ENCODE data around the gene KLK4.

The KLK4 gene

GRCh38 chr19:50878851-50879250 is 32.3 kb downstream of the KLK4 start:
- DNase-seq = no peak

DNA sequence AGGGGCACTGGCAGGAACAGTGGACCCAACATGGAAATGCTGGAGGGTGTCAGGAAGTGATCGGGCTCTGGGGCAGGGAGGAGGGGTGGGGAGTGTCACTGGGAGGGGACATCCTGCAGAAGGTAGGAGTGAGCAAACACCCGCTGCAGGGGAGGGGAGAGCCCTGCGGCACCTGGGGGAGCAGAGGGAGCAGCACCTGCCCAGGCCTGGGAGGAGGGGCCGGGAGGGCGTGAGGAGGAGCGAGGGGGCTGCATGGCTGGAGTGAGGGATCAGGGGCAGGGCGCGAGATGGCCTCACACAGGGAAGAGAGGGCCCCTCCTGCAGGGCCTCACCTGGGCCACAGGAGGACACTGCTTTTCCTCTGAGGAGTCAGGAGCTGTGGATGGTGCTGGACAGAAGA is 33.9 kb downstream of the KLK4 start:
- DNase-seq = no peak

- no peak for DNase-seq
Observed at GRCh38 chr19:50876456-50876855, 34.7 kb downstream of the KLK4 start.

DNA sequence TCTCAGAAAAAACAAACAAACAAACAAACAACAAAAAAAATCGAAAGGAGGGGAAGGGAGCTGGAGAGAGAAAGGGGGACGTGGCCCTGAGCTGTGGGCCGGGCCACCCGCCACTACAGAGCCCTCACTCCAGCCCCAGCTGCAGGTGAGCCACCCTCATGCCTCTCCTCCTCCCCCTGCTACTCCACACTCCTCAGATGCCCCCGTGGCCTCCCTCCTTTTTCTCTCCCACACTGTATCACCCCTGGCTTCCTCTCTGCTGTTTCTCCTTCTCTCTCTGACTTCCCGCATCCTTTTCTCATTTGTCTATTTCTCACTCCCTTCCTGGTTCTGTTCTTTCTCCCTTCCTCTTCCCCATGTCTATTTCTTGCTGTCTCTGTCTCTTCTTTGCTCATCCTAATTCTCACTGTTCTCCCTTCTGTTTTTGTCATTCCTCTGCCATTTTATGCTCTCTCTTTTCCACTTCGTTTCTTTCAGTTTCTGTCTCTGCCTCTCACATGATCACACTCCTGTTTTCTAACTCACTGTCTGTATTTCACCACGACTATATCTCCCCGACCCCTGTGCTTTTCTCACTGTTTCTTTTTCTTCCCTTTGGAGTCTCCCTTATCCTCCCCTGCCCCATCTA is 35.3 kb downstream of the KLK4 start:
- DNase-seq = no peak

DNA sequence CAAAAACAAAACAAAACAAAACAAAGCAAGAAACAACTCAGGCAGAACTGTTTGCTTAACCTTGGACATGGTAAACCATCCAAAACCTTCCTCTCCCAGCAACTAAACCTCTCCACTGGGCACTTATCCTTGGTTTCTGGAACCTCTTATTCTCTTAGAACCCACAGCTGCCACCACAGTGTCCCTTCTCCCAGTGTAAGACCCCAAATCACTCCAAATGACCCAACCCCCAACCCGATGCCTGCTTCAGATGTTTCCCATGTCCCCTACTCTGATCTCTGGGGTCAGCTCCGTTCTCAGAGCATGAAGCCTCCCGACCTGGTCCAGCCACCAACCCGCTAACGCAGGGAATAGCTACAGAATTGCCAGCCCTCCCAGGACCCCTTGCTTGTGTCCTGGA is 37.0 kb downstream of the KLK4 start:
- no peak for DNase-seq

DNA sequence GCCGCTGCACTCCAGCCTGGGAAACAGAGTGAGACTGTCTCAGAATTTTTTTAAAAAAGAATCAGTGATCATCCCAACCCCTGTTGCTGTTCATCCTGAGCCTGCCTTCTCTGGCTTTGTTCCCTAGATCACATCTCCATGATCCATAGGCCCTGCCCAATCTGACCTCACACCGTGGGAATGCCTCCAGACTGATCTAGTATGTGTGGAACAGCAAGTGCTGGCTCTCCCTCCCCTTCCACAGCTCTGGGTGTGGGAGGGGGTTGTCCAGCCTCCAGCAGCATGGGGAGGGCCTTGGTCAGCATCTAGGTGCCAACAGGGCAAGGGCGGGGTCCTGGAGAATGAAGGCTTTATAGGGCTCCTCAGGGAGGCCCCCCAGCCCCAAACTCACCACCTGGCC is 38.1 kb downstream of the KLK4 start, which contains the start of gene KLK2:
TSS of gene KLK2 (plus strand) at position 384 of the 400 bp plus-strand sequence. CDS start 35 bp downstream, outside the sequence.
- no peak for DNase-seq

- no peak for DNase-seq
Observed at GRCh38 chr19:50870417-50871089, 40.6 kb downstream of the KLK4 start.

- no peak for DNase-seq
Observed at GRCh38 chr19:50869479-50869878, 41.7 kb downstream of the KLK4 start.

GRCh38 chr19:50861496-50862286 is 49.5 kb downstream of the KLK4 start:
- DNase-seq = no peak

DNA sequence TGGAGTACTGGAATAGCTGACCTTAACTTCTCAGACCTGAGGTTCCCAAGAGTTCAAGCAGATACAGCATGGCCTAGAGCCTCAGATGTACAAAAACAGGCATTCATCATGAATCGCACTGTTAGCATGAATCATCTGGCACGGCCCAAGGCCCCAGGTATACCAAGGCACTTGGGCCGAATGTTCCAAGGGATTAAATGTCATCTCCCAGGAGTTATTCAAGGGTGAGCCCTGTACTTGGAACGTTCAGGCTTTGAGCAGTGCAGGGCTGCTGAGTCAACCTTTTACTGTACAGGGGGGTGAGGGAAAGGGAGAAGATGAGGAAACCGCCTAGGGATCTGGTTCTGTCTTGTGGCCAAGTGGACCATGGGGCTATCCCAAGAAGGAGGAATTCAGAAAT is 50.2 kb downstream of the KLK4 start:
- DNase-seq = no peak

DNA sequence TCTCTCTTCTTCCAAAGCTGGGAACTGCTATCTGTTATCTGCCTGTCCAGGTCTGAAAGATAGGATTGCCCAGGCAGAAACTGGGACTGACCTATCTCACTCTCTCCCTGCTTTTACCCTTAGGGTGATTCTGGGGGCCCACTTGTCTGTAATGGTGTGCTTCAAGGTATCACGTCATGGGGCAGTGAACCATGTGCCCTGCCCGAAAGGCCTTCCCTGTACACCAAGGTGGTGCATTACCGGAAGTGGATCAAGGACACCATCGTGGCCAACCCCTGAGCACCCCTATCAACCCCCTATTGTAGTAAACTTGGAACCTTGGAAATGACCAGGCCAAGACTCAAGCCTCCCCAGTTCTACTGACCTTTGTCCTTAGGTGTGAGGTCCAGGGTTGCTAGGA is 51.3 kb downstream of the KLK4 start:
- DNase-seq = no peak

- no peak for DNase-seq
Observed at GRCh38 chr19:50858886-50859285, 52.3 kb downstream of the KLK4 start.

- DNase-seq = no peak
Observed at GRCh38 chr19:50857366-50857765, 53.8 kb downstream of the KLK4 start.
